HEK293 (cell line): ENCODE data around the gene GRM4.

Experiments used
- ZNF423 ChIP-seq: fragments of 450-650 bp; formaldehyde crosslinking; IDR thresholded peaks from 2 replicates; pipeline ENCODE4 v1.5.1; 2016; ENCODE audit warnings: missing biosample characterization, missing genetic modification characterization
- TF ChIP-seq, protein P1 (sequence below): fragments of 450-650 bp; formaldehyde crosslinking; IDR thresholded peaks from 2 replicates; pipeline ENCODE4 v1.5.1; 2016; ENCODE audit warnings: missing biosample characterization, missing genetic modification characterization

DNA sequence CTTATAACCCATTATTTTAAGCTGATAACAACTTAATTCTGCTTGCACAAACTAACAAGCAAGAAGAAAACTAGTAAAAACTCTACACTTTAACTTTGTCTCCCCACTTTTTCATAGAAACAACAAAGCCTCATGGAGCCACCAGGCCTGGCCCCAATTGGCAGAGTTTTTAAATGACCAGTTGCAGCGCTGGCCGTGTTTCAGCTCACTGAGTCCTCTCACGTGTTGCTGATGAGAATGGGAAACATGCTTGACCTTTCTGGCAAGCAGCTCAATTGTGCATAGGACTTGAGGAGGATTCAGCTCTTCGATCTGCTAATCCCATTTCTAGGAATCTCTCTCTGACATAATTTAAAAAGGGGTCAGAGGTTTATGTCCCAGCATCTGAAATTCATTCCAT is 24.5 kb upstream of the GRM4 start:
- TF ChIP-seq ZNF423 (tag by site-specific recombination), result no peak
- TF ChIP-seq, protein P1, sequence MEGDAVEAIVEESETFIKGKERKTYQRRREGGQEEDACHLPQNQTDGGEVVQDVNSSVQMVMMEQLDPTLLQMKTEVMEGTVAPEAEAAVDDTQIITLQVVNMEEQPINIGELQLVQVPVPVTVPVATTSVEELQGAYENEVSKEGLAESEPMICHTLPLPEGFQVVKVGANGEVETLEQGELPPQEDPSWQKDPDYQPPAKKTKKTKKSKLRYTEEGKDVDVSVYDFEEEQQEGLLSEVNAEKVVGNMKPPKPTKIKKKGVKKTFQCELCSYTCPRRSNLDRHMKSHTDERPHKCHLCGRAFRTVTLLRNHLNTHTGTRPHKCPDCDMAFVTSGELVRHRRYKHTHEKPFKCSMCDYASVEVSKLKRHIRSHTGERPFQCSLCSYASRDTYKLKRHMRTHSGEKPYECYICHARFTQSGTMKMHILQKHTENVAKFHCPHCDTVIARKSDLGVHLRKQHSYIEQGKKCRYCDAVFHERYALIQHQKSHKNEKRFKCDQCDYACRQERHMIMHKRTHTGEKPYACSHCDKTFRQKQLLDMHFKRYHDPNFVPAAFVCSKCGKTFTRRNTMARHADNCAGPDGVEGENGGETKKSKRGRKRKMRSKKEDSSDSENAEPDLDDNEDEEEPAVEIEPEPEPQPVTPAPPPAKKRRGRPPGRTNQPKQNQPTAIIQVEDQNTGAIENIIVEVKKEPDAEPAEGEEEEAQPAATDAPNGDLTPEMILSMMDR, result no peak
